Gastroesophageal sphincter (tissue), 3 donors: ENCODE data around the gene SPAST.

ENCODE experiments used
- EP300 ChIP-seq: sonication (generic); formaldehyde crosslinking; IDR thresholded peaks from one replicate; pipeline ENCODE4 v1.6.1; 2017; ENCODE audit warnings: antibody characterized with exemption, mild to moderate bottlenecking
- POLR2AphosphoS5 ChIP-seq: sonication (generic); formaldehyde crosslinking; IDR thresholded peaks from one replicate; pipeline ENCODE4 v1.6.1; 2017; ENCODE audit warnings: antibody characterized with exemption
- TF ChIP-seq, protein P1 (sequence below), 4 experiments: fragments of 200-600 bp in 2 of 4; fragments of 450-650 bp in 2 of 4; sonication (generic) in 1 of 4; IDR thresholded peaks; one replicate each; pipeline ENCODE4 v1.5.1; 2017 to 2019; ENCODE audit warnings: antibody characterized with exemption in 4 of 4, mild to moderate bottlenecking in 2 of 4, moderate library complexity in 2 of 4

DNA sequence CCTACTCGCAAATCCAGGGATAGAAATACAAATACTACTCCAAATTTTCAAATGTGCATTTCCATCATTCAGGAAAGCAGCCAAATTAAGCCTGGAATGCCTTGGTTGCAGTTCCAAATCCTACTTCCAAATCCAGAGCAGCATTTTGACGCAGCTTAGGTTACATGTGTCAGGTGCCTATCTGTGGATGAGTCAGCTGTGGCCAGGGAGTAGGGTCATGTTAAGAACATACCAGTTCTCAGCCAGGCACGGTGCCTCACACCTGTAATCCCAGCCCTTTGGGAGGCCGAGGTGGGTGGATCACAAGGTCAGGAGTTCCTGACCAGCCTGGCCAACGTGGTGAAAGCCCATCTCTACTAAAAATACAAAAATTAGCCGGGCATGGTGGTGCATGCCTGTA, 119.3 kb downstream of the SPAST start:
- TF ChIP-seq, protein P1, sequence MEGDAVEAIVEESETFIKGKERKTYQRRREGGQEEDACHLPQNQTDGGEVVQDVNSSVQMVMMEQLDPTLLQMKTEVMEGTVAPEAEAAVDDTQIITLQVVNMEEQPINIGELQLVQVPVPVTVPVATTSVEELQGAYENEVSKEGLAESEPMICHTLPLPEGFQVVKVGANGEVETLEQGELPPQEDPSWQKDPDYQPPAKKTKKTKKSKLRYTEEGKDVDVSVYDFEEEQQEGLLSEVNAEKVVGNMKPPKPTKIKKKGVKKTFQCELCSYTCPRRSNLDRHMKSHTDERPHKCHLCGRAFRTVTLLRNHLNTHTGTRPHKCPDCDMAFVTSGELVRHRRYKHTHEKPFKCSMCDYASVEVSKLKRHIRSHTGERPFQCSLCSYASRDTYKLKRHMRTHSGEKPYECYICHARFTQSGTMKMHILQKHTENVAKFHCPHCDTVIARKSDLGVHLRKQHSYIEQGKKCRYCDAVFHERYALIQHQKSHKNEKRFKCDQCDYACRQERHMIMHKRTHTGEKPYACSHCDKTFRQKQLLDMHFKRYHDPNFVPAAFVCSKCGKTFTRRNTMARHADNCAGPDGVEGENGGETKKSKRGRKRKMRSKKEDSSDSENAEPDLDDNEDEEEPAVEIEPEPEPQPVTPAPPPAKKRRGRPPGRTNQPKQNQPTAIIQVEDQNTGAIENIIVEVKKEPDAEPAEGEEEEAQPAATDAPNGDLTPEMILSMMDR (IDR thresholded peaks at IDR 0.05): no peak
- TF ChIP-seq POLR2AphosphoS5: no peak
- TF ChIP-seq EP300: no peak
